NCI-H2081 treated with DMSO at 0.1 percent for 48 hours (cell line): ENCODE measurements around the gene OR7A10.
"Not testable (repeated sequence)": the region's sequence is repeated elsewhere in the genome, so short reads cannot be mapped to it uniquely, and the experiment has no call there.

Experiments used
- DNase-seq: peaks from one replicate; lab custom pipeline; 2025; lab: John Stamatoyannopoulos, UW

OR7A10 gene

DNA sequence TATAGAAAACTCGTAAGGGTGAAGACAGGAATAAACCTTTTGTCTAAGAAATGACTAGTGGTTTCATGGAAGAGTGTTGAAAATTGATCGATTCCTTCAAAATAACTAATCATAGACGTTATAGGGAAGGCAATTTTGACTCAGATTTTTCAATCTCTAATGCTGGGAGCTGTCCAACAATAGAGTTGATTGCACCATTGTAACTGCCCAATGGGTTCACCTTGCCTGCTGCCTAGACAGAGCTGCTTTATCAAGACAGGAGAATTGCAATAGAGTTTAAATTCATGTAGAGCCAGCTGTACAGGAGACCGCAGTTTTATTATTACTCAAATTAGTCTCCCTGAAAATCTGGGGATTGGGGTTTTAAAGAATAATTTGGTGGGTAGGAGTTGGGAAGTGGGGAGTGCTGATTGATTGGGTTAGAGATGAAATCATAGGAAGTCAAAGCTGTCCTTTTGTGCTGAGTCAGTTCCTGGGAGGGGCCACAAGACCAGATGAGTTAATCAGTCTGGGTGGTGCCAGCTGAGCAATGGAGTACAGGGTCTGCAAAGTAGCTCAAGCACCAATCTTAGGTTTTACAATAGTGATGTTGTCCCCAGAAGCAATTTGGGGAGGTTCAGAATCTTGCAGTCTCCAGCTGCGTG is 53.5 kb downstream of the OR7A10 start:
- no peak for DNase-seq

DNA sequence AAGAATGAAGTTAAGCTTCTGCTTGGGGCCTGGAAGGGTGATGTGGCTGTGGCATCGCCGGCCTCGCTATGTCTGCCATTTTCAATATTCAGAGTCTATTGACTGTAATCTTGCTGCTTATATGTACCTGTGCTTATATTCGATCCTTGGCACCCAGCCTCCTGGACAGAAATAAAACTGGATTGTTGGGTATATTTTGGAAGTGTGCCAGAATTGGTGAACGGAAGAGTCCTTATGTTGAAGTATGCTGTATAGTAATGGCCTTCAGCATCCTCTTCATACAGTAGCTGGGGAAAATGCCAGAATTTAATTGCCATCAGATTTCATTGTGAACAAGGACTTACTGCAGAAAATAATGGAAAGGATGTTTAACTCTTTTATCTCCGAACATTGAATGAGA is 56.5 kb downstream of the OR7A10 start:
- not testable (repeated sequence) for DNase-seq
